Body of pancreas (tissue), 4 donors: ENCODE data around the gene FOXD3.

Experiments used
- POLR2A ChIP-seq, 3 donors: fragments of 450-650 bp; IDR thresholded peaks; one replicate each; pipeline ENCODE4 v1.6.1; 2016; ENCODE audit warnings: antibody characterized with exemption in 3 of 3, mild to moderate bottlenecking in 2 of 3
- TF ChIP-seq, protein P1 (sequence below), 7 experiments: fragments of 450-650 bp in 4 of 7; fragments of 200-600 bp in 3 of 7; sonication (generic) in 3 of 7; IDR thresholded peaks; one replicate each; pipeline ENCODE4 v1.5.1; 2016 to 2019; ENCODE audit warnings: antibody characterized with exemption in 7 of 7

- TF ChIP-seq, protein P1, sequence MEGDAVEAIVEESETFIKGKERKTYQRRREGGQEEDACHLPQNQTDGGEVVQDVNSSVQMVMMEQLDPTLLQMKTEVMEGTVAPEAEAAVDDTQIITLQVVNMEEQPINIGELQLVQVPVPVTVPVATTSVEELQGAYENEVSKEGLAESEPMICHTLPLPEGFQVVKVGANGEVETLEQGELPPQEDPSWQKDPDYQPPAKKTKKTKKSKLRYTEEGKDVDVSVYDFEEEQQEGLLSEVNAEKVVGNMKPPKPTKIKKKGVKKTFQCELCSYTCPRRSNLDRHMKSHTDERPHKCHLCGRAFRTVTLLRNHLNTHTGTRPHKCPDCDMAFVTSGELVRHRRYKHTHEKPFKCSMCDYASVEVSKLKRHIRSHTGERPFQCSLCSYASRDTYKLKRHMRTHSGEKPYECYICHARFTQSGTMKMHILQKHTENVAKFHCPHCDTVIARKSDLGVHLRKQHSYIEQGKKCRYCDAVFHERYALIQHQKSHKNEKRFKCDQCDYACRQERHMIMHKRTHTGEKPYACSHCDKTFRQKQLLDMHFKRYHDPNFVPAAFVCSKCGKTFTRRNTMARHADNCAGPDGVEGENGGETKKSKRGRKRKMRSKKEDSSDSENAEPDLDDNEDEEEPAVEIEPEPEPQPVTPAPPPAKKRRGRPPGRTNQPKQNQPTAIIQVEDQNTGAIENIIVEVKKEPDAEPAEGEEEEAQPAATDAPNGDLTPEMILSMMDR (IDR thresholded peaks at IDR 0.05): no peak
- no peak for TF ChIP-seq POLR2A (IDR thresholded peaks at IDR 0.05)
Measured at GRCh38 chr1:63277195-63278192, 44.9 kb upstream of the FOXD3 start.
